Measurements from ENCODE around the gene C12orf50. TPM values are rescaled to one million over a fixed set of nuclear protein-coding genes. Genes with fewer than 3 reads are reported as not detected.

Gene C12orf50
- total and polyA plus RNA-seq, 10 of the 15 experiments (the other 5 are each of a cell fraction or from before 2014, with no cell fraction given) = 0.03 to 0.06 TPM; not detected in 8

GRCh38 chr12:88035271-88035906, 6.2 kb upstream of the C12orf50 start (continued):
- TF ChIP-seq SMARCA5 (IDR thresholded peaks at IDR 0.05) = peak; percentile 53; the same call in 1 of the 2 replicates
- peak; percentile 52; the same call in 1 of the 2 replicates for TF ChIP-seq SMAD5 (IDR thresholded peaks at IDR 0.05; ENCODE audit: low read depth)
- no peak for TF ChIP-seq ZNF687 (IDR thresholded peaks at IDR 0.05)
- no peak for TF ChIP-seq ZNF24 (IDR thresholded peaks at IDR 0.05)
- peak; percentile 97 for TF ChIP-seq POLR2A (IDR thresholded peaks at IDR 0.05; ENCODE audit: low read depth, low read length)
- no peak for TF ChIP-seq FOXM1 (IDR thresholded peaks at IDR 0.05; ENCODE audit: low read depth, low read length)
- TF ChIP-seq RAD51 (IDR thresholded peaks at IDR 0.05) = peak; percentile 53; the same call in 1 of the 2 replicates
- TF ChIP-seq IKZF1 (conservative IDR thresholded peaks at IDR 0.05) = peak; percentile 71; the same call in 1 of the 2 replicates
- TF ChIP-seq PML (IDR thresholded peaks at IDR 0.05; ENCODE audit: low read length) = peak; percentile 80; the same call in 1 of the 2 replicates
- TF ChIP-seq PAX5 (IDR thresholded peaks at IDR 0.05; ENCODE audit: borderline replicate concordance, low read depth, low read length) = 0 out of 2 replicates have a peak, but pooled peaks have one; percentile 7
- TF ChIP-seq MYC (IDR thresholded peaks at IDR 0.05; ENCODE audit: insufficient read depth, insufficient read length, insufficient replicate concordance, low read length, severe bottlenecking) = no peak
- TF ChIP-seq NFXL1 (IDR thresholded peaks at IDR 0.05; ENCODE audit: borderline replicate concordance) = no peak
- TF ChIP-seq BACH1 (IDR thresholded peaks at IDR 0.05; ENCODE audit: borderline replicate concordance) = peak; percentile 63; the same call in 1 of the 2 replicates
- TF ChIP-seq MTA3 (IDR thresholded peaks at IDR 0.05; ENCODE audit: borderline replicate concordance, low read length) = no peak
- no peak for TF ChIP-seq ZBED1 (IDR thresholded peaks at IDR 0.05; ENCODE audit: borderline replicate concordance)
- peak; percentile 52; the same call in 1 of the 3 replicates for TF ChIP-seq POU2F2 (IDR thresholded peaks at IDR 0.05; ENCODE audit: borderline replicate concordance, low read depth, low read length)
- TF ChIP-seq NR2F1 (conservative IDR thresholded peaks at IDR 0.05) = 0 out of 2 replicates have a peak, but pooled peaks have one; percentile 15
- TF ChIP-seq HCFC1 (IDR thresholded peaks at IDR 0.05; ENCODE audit: low read length) = peak; percentile 87
- 0 out of 2 replicates have a peak, but pooled peaks have one; percentile 30 for TF ChIP-seq TCF3 (IDR thresholded peaks at IDR 0.05; ENCODE audit: borderline replicate concordance, insufficient read depth, low read depth, low read length)
- TF ChIP-seq YY1 (IDR thresholded peaks at IDR 0.05; ENCODE audit: low read depth, low read length) = peak; percentile 60; the same call in 1 of the 2 replicates
- TF ChIP-seq CBX5 (IDR thresholded peaks at IDR 0.05; ENCODE audit: low read depth) = 0 out of 2 replicates have a peak, but pooled peaks have one; percentile 22
- TF ChIP-seq REST (IDR thresholded peaks at IDR 0.05; ENCODE audit: low read depth, low read length) = no peak
- no peak for TF ChIP-seq YBX1 (IDR thresholded peaks at IDR 0.05)
- TF ChIP-seq RUNX3 (IDR thresholded peaks at IDR 0.05; ENCODE audit: low read length) = peak; percentile 38
- no peak for TF ChIP-seq SUPT20H (IDR thresholded peaks at IDR 0.05; ENCODE audit: borderline replicate concordance, control insufficient read depth, low read depth, low read length)
- peak; percentile 78 for TF ChIP-seq GABPA (IDR thresholded peaks at IDR 0.05; ENCODE audit: low read depth)
